ENCODE data around the gene GJB4. TPM values are rescaled to one million over a fixed set of nuclear protein-coding genes. Genes with fewer than 3 reads are reported as not detected.

The GJB4 gene
- total RNA-seq, 2 donors from 2014 or later: 0.46 to 0.81 TPM

GRCh38 chr1:34778381-34778780 lies 18.8 kb downstream of the GJB4 start:
- Histone ChIP-seq H3K27ac (ENCODE audit: low read depth, low read length) (no peak overlapping the region), H3K4me3 (ENCODE audit: low read length) (no peak overlapping the region), H3K4me1 (ENCODE audit: control insufficient read depth, insufficient read depth, low read length) (peaks cover 28% of the 10 kb centered on the region), H3K36me3 (ENCODE audit: control insufficient read depth, insufficient read depth, low read length) (no peaks in the 10 kb centered on the region), H3K9ac (ENCODE audit: extremely low read depth, low read length, poor library complexity, severe bottlenecking) (no peak overlapping the region), H3K9me3 (ENCODE audit: control insufficient read depth, low read length) (no peaks in the 10 kb centered on the region), H3K27me3 (ENCODE audit: control insufficient read depth, insufficient read depth, low read length, poor library complexity, severe bottlenecking) (peaks cover 27% of the 10 kb centered on the region)
- H3K9me3 Mint-ChIP-seq: no peaks in the 10 kb centered on the region
- no peak overlapping the region for H3K4me3 Mint-ChIP-seq
- H3K27me3 Mint-ChIP-seq (ENCODE audit: insufficient read depth): peaks cover 22% of the 10 kb centered on the region
- peaks cover 21% of the 10 kb centered on the region for H3K4me1 Mint-ChIP-seq
- 87 to 93% methylated on average over 3 to 6 of the region's 6 CpGs for WGBS, 2 experiments (ENCODE audit: insufficient coverage in 1 of 2, insufficient read length in 1 of 2)
- no peak for DNase-seq
- H3K36me3 Mint-ChIP-seq (ENCODE audit: low read depth): no peaks in the 10 kb centered on the region
- H3K27ac Mint-ChIP-seq: no peak overlapping the region
- TF ChIP-seq CTCF (conservative IDR thresholded peaks at IDR 0.05): no peak

- Mint-ChIP-seq H3K27me3 (ENCODE audit: insufficient read depth) (peaks cover 23% of the 10 kb centered on the region), H3K27ac (no peak overlapping the region), H3K9me3 (no peaks in the 10 kb centered on the region), H3K4me3 (no peak overlapping the region), H3K36me3 (ENCODE audit: low read depth) (no peaks in the 10 kb centered on the region), H3K4me1 (peaks cover 21% of the 10 kb centered on the region)
- Histone ChIP-seq H3K27ac (ENCODE audit: low read depth, low read length) (no peak overlapping the region), H3K36me3 (ENCODE audit: control insufficient read depth, insufficient read depth, low read length) (no peaks in the 10 kb centered on the region), H3K4me1 (ENCODE audit: control insufficient read depth, insufficient read depth, low read length) (peaks cover 28% of the 10 kb centered on the region), H3K9me3 (ENCODE audit: control insufficient read depth, low read length) (no peaks in the 10 kb centered on the region), H3K4me3 (ENCODE audit: low read length) (no peak overlapping the region), H3K9ac (ENCODE audit: extremely low read depth, low read length, poor library complexity, severe bottlenecking) (no peak overlapping the region), H3K27me3 (ENCODE audit: control insufficient read depth, insufficient read depth, low read length, poor library complexity, severe bottlenecking) (peaks cover 27% of the 10 kb centered on the region)
- TF ChIP-seq CTCF (conservative IDR thresholded peaks at IDR 0.05): no peak
- WGBS, 2 experiments (ENCODE audit: insufficient coverage in 1 of 2, insufficient read length in 1 of 2): 93 to 100% methylated on average over 2 to 5 of the region's 5 CpGs
- DNase-seq: no peak
Measured at GRCh38 chr1:34779005-34779404, 19.5 kb downstream of the GJB4 start.

- Histone ChIP-seq H3K27ac (ENCODE audit: low read depth, low read length) (no peak overlapping the region), H3K4me1 (ENCODE audit: control insufficient read depth, insufficient read depth, low read length) (peaks cover 24% of the 10 kb centered on the region), H3K27me3 (ENCODE audit: control insufficient read depth, insufficient read depth, low read length, poor library complexity, severe bottlenecking) (peaks cover 27% of the 10 kb centered on the region), H3K36me3 (ENCODE audit: control insufficient read depth, insufficient read depth, low read length) (no peaks in the 10 kb centered on the region), H3K4me3 (ENCODE audit: low read length) (no peak overlapping the region), H3K9me3 (ENCODE audit: control insufficient read depth, low read length) (no peaks in the 10 kb centered on the region), H3K9ac (ENCODE audit: extremely low read depth, low read length, poor library complexity, severe bottlenecking) (no peak overlapping the region)
- 88 to 90% methylated on average over 4 to 5 of the region's 5 CpGs for WGBS, 2 experiments (ENCODE audit: insufficient coverage in 1 of 2, insufficient read length in 1 of 2)
- TF ChIP-seq CTCF (conservative IDR thresholded peaks at IDR 0.05): no peak
- H3K27me3 Mint-ChIP-seq (ENCODE audit: insufficient read depth): peaks cover 23% of the 10 kb centered on the region
- no peaks in the 10 kb centered on the region for H3K36me3 Mint-ChIP-seq (ENCODE audit: low read depth)
- H3K4me1 Mint-ChIP-seq: peaks cover 21% of the 10 kb centered on the region
- no peak overlapping the region for H3K4me3 Mint-ChIP-seq
- H3K27ac Mint-ChIP-seq: no peak overlapping the region
- DNase-seq: peak; percentile 40
- H3K9me3 Mint-ChIP-seq: no peaks in the 10 kb centered on the region
Measured at GRCh38 chr1:34779526-34779925, 20.0 kb downstream of the GJB4 start.
